Endometrial microvascular endothelial cells (primary cell): Measurements from ENCODE around the gene CNST. TPM values are rescaled to one million over a fixed set of nuclear protein-coding genes. Genes with fewer than 3 reads are reported as not detected.

ENCODE experiments used
- in situ Hi-C: cut with HindIII; loops from 2 replicates; pipeline ENCODE4 v1.10.0; 2017; ENCODE audit warnings: low sequenced_read_pairs, low pct_unique_long_range_greater_than_20kb; ENCODE audit errors: inconsistent ontology term
- total RNA-seq: library from RNA; depleted of rRNA; stranded (reverse); fragments of >200 nt; gene quantifications from one replicate; pipeline ENCODE4 v1.2.3, GENCODE V29; 2015; ENCODE audit errors: inconsistent ontology term

Gene CNST
- total RNA-seq, 1 donor from 2014 or later, result 20.3 TPM

DNA sequence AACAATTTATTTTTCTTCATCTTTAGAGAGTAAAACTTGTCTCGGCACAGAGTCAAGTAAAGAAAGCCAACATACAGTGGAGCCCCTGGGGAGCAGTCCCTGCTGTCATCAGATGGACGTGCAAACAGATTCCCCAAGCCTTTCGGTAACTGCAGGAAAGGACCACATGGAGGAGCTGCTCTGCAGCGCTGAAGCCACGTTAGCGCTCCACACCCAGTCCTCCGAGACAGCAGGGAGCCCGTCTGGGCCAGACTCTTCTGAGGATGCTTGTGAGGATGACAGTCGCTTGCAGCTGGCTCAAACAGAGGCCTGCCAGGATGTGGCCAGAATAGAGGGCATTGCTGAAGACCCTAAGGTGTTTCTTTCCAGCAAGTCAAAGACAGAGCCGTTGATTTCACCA, 80.9 kb downstream of the CNST start:
- in situ Hi-C loops, result no loop called here

GRCh38 chr1:246647513-246647912, 81.3 kb downstream of the CNST start:
- in situ Hi-C loops, result no loop called here

GRCh38 chr1:246651012-246651695, 84.9 kb downstream of the CNST start:
- in situ Hi-C loops, result no loop called here

GRCh38 chr1:246658567-246658966, 92.3 kb downstream of the CNST start:
- in situ Hi-C loops, result no loop called here

DNA sequence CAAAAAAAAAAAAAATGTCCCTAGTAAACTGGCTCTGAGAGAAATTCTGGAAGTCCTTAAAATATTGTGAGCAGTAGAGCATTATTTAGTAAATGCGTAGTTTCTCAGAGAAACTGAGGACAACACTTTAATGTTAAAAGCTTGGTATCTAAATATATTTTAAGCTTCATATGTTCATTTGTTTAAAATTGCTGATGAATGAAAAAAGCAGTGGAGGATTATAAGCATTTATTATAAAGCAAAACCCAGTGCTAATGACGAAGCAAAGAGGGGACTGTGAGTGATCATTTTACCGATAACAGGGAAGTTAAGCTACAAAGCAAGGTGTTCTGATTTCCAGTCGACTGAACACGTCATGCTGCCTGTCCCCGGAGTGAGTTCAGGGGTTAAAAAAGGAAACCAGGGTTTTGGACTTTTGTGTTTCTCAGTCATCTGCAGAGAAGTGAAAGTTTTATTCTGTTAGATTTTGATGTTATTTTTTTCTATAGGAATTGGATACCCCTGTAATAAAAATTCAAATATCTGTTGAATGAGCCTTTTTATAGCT, 93.4 kb downstream of the CNST start:
- in situ Hi-C loops, result no loop called here

DNA sequence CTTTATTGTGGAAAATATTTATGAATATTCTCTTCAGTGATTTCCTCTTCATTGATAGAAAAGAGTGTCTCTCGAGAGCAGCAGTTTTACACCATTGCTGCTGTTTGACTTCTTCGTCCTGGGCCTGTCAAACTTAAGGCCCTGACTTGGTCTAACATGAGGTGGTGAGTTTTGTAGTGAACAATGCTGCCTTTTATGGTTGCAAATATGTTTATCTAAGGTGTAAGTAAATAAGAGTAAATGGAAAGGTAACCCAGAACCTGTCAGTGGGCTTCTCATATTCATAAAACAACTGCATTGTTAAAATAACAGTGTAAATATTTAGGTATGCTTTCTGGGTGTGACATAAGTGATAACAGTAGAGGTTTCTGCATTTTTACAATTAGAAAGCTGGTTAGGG, 95.2 kb downstream of the CNST start:
- in situ Hi-C loops, result no loop called here

DNA sequence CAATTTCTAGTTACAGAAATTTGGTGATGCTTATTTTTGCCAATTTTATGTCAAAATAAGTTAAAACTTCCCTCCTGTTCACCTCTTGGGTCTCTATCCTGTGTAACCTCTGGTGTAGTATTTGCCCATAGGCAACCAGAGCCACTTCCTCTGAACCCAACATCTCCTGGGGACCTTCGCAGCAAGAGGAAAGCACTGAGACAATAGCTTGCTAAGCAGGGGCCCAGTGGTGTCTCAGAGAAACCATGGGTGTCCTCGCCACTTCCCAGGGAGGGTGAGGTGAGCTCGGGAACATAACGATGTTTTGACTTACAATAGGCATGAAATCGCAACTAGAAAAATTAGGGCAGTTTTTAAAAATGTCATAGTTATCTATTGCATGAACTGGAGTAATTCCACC, 101.5 kb downstream of the CNST start:
- in situ Hi-C loops, result no loop called here

DNA sequence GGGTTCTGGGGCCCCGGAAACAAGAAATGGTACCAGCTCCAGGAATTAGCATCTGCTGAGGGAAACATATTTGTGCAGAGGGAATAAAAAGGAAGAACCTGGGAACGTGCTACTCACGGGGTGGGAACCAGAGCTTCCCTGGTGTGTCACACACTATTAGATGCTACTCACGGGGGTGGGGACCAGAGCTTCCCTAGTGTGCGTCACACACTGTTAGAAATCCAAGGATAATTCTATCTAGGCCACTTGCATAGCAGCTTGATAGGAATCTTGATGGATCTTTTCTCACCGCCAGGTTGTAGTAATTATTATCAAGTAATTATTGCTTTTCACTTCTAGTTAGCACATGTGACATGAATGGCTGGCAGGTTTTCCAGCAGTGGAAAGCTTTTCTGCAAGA, 103.4 kb downstream of the CNST start:
- in situ Hi-C loops, result no loop called here

DNA sequence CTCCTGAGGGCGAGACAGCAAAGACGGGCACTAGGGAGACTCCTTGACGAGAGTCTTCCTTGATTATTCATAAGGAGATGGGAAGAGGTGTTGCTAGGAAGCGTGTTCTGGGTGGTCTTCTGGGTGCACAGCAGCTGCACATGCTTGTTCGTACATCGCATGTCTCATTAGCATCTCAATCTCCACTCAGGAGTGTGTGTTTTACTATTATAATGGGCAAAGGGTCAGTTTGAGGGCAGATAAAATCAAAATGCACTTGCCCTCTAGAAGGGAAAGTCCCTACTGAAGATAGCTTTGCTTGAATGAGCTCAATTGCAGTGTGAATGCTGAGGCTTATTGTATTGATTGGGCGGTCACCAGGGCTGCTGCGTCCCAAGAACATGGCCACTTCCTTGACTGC, 107.8 kb downstream of the CNST start:
- in situ Hi-C loops, result no loop called here

DNA sequence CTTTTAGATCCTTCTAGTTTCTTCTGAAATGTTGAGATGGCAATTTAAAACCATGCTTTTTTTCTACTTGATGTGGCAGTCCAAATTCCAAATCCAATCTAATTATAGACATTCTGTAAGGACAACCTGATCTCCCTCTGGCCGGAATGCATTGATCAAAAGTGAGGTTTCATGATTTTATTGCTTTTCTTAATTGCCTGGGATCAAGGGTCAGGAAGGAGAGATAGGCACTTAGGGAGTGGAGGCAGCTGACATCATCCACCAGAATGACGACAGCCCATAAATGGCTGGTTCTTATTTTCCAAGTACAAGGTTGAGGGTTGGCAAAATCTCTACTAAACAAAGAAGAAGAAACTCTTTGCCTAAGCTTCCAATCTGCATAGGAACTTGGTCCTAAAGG, 111.6 kb downstream of the CNST start:
- in situ Hi-C loops, result no loop called here

GRCh38 chr1:246678816-246679793, 112.8 kb downstream of the CNST start:
- in situ Hi-C loops, result no loop called here

- in situ Hi-C loops, result no loop called here
Observed at GRCh38 chr1:246679794-246680177, 113.5 kb downstream of the CNST start.

DNA sequence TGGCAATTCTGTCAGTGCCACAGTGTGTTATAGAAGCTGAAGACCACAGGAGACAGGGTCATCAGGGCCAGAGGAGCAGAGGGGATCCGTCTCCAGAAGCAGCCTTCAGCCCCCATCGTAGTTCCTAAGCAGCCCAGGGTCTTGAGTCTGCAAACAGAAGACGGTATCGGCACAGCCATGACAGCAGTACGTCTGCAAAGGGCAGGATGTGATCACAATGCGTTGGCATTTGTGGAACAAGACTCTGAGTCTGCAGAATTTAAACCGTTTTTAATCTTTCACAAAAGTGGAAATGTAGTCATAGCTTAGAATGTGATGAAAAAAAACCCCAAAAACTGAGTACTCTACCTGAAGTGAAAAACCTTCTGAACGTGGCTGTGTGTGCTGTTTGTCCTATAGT, 113.9 kb downstream of the CNST start:
- in situ Hi-C loops, result no loop called here

- in situ Hi-C loops, result no loop called here
Observed at GRCh38 chr1:246680696-246681130, 114.5 kb downstream of the CNST start.

DNA sequence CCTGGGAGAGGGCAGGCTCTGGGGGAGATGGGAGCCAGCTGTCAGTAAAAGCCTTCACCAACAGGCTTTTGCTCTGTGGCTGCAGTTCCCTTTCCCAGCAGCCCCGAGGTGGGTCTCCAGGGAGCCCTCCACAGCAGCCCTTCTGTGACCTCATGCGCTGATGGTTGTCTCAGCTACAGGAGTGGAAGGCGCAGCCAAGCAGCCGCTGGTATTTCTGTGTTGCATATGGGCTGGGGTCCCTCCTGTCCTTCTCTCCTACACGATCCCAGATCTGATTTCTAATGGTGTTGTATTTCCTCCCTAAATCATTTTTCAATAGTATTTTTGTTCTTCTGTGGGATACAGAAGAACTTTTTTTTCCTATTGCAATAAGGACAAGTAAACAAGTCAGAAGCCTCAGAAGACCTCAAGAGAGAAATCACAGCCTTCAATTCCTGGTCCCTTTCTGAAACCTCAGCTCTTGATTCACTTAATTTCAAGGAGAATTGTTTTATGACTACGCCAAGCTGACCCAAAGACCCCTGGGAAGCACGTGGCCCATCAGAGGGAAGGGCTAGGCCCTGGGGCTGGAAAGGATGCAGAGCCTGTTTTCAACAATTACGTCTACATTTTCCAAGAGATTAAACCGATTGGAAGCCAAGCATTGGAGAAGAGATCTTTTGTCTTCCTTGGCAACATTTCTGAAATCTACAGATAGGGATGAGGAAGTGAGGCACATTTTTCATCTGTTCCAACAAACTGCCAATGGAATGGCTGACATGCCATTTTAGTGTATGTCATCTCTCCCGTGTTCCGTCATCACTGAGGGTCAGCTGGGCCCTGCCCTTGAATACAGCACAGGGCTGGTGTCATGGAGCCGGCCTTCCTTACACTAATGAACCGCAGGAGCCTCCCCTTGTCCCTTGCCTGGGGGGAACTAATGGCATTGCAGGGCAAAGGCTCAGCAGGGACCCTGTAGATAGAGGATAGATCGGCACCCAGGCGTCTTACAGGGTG, 115.9 kb downstream of the CNST start:
- in situ Hi-C loops, result no loop called here

DNA sequence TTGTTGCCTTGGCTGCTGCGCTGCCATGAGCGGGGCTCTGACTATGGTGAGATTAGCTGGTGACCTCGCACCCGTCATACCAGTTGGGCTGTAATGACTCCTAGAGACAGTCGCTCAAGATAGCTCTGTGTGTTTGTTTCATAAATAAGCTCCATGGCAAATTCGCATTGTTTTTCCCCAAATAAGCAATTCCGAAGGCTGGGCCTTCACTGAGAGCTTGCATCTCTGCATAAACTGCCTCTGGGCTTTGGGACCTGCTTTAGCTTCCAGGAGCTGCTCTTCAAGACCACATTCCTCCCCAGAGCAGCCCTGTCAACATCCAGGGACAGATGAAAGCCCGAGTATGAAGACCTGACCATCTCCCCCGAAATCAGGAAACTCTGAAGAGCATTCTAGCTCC, 117.3 kb downstream of the CNST start:
- in situ Hi-C loops, result no loop called here

- in situ Hi-C loops, result no loop called here
Observed at GRCh38 chr1:246687002-246687401, 120.7 kb downstream of the CNST start.

DNA sequence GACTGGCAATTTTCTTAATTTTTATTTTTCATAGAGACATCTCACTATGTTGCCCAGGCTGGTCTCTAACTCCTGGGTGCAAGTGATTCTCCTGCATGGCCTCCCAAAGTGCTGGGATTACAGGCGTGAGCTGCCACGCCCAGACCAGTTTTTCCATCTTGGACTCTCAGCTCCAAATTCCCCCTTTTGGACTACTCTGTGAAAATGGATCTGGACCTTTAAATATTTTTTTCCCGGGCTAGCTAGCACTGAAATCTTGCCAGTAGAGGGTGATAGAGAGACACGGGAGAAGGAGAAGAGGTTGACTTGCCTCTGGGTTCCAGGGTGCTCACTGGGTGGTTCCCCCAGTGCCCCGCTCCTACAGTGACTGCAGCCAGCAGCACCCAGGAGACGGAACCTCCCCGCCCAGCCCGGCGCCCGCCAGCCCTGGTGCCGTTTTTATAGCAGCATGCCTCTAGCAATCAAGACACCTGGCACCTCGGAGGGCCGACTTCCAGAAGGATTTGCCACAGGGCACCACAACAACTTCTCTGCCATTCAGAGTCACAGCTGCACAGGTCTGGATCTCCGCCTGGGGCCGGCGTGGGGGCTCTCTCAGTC, 123.3 kb downstream of the CNST start:
- in situ Hi-C loops, result no loop called here
